ENCODE data around the gene LYRM1.

DNA sequence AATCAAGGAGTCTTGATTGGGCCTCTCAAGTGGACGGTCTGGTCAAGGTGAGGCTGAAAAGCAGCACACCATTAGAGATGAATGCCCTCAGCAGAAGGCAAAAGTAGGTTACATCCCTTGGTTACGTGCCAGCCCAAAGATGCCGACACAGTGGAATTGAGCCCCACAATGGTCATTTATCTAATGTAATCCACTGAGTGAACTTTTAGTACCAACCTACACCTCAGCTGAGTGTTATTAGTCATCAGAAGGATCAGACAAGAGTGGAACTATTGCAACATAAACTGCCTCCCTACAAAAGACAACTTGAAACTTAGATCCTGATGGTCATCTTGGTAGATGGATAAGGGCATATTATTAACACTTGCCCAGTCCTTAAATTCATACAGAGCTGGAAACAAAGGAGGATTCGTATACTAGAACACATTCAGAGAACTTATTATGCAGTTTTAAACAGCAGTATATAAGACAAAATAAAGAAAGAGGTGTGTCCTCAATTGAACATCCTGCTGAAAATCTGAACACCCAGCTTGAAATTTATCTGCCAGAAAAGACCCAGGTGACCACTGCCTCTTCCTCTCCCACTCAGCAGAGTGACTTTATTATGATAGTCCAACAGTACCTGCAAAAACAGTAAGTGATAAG, 3.2 kb upstream of the LYRM1 start:
- TF ChIP-seq, protein P1, sequence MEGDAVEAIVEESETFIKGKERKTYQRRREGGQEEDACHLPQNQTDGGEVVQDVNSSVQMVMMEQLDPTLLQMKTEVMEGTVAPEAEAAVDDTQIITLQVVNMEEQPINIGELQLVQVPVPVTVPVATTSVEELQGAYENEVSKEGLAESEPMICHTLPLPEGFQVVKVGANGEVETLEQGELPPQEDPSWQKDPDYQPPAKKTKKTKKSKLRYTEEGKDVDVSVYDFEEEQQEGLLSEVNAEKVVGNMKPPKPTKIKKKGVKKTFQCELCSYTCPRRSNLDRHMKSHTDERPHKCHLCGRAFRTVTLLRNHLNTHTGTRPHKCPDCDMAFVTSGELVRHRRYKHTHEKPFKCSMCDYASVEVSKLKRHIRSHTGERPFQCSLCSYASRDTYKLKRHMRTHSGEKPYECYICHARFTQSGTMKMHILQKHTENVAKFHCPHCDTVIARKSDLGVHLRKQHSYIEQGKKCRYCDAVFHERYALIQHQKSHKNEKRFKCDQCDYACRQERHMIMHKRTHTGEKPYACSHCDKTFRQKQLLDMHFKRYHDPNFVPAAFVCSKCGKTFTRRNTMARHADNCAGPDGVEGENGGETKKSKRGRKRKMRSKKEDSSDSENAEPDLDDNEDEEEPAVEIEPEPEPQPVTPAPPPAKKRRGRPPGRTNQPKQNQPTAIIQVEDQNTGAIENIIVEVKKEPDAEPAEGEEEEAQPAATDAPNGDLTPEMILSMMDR (IDR thresholded peaks at IDR 0.05; ENCODE audit: insufficient read depth, low read depth, low read length) = no peak
- TF ChIP-seq EZH2 (IDR thresholded peaks at IDR 0.05; ENCODE audit: insufficient read depth, low read length) = no peak
